Left forelimb (tissue), 1 donor: ENCODE results near the gene GJD3.

Experiments
- DNase-seq: peaks from one replicate; pipeline ENCODE4 v3.0.0-alpha.2; 2018; ENCODE audit warnings: low spot score

Gene GJD3

DNA sequence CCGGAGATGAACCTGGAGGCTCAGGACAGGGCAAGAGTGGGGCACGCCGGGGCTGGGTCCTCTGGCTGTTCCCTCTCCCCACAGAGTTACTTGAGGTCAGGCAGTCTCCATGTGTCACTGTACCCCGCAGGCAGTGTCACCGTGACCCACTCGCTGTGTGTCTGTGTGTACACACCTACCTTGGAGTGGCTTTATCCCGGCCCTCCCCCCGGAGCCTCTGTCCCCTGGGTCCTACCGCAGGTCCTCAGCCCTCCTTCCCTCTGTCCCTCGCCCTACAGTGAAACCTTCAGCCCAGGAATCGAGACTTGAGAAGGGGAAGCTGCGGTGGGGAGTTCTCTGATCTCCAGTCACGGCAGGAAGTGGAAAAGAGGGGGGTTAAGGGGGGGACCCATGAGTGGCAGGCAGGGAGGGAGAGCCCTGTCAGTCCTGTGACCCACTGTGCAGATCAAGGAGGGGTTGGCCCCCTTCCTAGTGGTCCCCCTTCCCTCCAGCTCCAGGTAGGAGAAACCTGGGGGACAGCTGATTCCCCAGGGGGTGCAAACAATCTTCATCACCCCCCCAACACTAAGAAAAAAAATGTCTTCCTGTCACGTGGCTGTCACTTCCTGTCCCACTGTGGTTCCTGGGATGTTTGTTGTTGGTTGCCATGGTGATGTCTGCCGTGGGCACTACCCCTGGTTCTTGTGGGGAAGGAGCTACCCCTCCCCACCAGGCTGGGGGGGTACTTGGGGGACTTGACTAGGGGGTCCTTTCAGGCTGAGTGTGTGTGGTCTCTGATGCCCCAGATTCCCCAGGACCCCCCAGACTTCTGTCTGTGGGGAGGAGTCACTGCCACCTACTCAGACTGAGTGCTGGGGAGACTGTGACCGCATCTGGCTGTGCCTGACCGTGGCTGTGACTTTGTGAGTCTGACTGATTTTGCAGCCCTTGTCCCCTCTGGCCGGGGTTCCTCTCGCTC lies 41.9 kb downstream of the GJD3 start:
- no peak for DNase-seq

DNA sequence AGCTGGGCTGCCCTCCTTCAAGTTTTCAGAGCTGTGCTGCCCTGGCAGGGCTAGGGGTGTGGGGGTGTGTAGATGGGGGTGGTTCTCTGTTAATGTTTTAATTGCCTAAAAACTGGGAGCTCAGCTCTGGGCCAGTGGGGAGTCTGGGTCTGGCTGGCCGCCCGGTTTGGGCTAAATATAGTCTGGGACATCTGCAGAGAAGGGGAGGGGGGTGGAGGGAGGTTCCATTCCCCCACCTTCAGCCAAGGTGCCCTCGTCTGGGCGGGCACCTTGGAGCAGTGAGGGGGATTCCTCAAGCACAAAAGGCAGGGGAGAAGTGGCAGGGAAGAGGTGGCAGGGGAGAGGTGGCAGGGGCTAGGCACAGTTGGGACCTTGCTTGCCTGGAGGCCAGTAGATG lies 42.6 kb downstream of the GJD3 start:
- DNase-seq: no peak

GRCh38 chr17:40321524-40321929 lies 43.0 kb downstream of the GJD3 start:
- DNase-seq: no peak

DNA sequence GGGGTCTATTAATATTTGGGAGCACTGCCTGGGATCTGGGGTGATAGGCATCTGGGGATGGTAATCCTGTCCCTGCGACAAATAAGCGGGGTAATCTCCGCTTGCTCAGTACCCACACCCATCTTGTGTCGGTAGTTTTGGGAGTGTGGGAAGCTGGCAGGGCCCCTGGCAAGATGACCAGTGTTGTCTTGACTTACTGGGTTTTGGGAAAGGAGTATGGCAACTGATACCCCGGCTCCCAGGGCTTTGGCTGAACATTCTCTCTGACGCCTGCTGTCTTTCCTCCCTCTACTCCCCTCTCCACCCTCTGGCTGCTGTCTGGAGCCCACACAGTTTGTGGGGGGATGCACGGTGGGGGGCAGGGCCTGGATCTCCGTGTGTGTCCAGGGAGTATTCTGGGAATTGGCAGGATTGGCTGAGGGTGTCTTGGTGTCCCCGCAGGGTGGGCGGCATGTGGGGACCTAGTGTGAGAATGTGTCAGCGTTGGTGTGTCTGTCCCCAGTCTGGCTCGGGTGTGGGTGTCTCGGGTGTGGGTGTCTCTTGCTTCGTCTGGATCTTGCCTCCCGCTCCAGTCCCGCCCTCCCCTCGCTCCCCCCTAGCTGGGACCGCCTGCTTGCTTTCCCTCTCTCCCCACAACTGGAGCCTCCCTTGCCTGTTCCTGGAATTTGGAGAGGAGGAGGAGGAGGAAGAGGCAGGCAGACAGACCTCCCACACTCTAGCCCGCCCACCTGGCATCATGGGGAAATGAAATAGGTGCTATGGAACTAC lies 43.6 kb downstream of the GJD3 start:
- peak; percentile 89 for DNase-seq

- DNase-seq: no peak
Observed at GRCh38 chr17:40319651-40320540, 44.6 kb downstream of the GJD3 start.

DNA sequence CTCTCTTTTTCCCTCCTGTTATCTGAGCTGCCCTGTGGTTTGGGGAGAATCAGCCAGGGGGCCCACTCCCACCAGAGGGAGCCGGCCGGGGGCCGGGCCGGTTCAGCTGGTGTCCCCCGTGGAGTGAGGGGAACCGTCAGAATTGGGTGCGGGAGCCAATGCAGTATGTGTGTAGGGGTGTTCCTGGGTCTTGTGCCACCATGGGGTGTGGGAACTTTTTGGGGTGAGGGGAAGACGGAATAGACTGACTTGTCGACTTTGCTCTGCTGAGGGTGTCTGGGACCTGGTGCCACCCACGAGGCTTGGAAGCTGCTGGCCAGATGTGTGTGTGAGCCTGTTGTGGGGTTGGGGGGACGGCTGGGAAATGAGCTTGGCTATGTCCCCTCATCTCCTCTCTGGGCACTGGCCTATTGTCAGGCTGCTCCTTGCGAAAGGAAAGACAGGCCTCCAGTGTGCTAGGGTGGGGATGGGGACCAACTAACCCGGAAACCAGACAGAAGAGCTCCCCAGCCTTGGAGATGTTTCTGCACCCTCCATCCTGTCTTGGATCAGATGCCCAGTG lies 45.6 kb downstream of the GJD3 start:
- peak; percentile 66 for DNase-seq

DNA sequence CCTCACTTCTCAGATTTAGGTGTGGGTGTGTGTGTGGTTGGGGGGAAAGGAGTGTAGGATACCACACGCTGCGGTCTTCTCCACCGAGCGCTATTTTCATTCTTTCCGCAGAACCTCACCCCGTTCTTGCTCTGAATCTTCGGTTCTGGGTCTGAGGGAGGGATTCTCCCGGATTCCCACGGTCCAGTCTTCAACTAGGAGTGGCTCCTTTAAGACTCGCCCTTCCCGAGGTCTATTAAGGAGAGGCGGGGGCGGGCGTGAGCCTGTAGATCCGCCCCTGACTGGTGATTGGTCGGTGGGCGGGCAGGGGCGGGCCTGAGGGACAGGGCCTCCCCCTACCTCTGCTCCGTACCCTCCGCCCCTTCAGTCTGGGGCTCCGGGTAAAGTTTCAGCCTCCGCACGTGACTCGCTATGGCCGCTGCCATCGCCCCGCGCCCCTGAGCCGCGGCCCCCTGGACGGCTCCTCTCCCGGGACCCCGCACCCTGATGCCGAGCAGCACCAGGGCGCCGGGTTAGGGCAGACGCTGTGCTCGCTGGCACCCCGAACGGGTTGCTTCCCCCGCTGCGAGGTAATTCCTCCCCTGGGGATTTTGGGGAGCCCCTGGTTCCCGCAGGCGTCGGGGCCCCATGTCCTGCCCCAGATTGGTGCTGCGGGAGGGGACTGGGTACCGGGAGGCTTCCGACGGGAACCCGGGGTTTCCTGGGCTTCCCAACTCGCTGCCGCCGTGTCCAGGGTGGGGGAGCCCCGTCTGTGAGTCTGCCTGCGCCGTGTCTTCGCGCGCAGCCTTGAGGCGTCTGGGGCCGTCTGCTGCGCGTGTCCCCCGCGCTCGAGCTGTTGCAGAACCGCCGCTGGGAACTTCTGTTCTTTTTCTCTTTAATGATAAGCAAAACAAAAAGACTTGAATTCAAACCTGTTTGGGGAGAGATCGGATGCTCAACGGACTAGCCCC lies 46.4 kb downstream of the GJD3 start:
- peak; percentile 96 for DNase-seq

DNA sequence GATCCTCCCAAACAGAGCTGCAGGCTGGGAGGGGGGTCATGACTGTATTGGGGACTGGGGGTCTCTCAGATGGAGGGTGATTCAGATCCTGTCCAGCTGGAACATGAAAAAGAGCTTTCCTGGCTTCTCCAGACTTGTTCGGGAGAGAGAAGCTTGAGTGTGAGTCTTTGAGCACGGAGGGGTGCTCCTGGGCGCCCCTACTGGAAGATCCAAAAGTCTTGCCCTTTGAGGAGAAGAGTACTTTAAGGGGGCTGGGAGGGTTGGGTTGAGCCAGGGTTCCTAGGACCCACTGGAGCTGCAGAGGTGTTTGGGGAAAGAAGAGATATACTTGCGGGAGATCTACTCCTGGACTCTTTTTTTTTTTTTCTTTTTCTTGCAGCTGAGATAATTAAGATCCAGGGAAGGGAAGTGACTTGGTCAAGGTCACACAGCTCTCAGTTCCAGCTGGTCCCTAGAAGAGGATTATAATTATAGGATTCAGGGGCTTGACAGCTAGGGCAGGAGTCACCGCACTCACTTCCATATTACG lies 47.1 kb downstream of the GJD3 start:
- peak; percentile 81 for DNase-seq

DNA sequence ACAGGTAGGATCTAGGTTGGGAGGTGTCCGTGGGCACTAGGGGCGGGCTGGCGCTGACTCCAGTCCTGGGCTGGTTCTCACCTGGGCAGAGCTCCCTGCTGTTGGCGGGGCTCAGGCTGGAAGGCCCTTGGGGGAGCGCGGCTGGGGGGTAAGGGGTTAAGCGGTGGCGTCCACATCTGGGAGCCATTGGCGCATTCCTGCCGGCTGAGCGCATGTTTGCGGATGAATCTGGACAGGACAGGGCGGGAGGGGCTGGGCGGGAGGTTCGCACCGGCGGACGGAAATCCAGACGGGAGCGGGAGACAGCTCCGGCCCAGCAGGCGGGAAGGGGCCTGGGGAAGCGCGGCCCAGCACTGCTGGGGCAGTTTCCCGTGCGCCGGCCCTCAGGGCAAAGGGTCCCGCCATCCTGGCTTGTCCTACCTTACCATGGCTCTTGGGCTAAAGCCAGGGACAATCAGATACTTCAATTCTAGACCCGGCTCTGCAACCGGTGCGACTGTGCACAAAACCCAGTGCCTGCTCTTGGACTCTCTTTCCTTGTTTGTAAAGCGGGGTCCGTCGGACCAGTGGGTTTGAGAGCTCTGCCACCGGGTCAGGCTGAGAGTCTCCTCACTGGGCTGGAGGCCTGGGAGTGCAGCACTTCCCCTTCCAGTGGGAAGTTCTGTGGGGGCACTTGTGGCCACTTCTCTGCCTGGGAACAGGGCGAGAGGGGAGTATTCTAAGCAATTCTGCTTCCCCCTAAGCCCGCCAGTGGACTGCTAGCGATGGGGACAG lies 47.8 kb downstream of the GJD3 start:
- peak; percentile 89 for DNase-seq

GRCh38 chr17:40315678-40316570 lies 48.6 kb downstream of the GJD3 start:
- DNase-seq: no peak

DNA sequence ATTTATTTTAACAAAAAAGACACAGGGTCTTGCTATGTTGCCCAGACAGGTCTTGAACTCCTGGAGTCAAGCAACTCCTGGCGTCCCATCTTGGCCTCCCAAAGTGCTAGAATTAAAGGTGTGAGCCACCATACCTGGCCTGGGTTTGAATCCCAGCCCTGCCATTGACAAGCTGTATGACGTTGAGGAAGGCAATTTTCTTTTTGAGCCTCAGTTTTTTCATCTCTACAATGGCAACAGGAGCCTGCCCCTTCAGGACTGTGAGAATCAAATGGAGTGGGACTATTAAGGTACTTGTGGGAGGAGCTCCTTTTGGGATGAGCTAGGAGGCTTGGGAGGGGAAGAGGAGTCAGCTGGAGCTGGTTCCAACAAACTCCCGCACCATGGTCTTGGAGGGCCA lies 49.3 kb downstream of the GJD3 start:
- DNase-seq: no peak

GRCh38 chr17:40314584-40314956 lies 50.0 kb downstream of the GJD3 start:
- peak; percentile 76 for DNase-seq

DNA sequence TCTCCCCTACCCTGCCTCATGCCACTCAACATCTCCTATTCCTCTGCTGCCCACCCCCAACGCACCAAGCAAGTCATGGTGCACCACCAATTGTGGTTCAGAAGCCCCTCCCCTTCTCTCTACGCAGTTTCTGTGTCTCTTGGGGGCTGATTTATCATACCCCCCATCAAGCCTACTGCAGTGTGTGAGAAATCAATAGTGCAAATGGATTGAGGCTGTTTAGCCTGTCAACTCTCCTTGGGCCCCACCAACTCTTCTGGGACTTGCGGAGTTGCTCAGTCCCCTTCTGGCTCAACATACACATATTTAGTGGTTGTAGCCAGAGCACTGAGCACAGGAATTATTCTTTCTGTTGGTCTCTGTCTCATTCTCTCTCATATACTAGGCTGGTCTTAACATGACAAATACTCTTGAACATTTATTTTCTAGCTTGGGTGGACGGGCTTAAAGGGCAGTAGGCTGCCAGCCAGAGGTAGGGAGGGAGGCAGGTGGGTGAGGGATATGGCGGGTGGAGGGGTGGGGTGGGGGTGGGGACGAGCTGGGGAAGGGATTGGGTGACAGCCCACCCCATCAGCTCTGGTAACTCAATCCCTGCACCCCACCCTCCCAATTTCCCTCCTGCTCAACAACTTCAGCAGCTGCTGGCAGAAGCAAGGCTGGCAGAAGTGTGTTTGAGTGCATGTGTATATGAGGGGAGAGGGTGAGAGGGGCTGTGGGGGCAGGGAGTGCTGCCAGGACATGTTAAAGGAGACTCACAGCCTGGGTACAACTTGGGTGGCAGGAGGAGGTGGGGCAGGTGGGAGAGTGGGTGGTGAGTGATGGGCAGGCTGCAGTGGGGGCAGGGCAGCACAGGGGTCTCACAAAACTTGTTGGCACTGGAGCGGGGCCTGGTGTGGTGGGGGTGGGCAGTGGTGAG lies 50.6 kb downstream of the GJD3 start:
- DNase-seq: peak; percentile 70
